Lower leg skin (tissue), 4 donors: ENCODE data around the gene ZFP64. TPM values are rescaled to one million over a fixed set of nuclear protein-coding genes. Genes with fewer than 3 reads are reported as not detected.

Experiments
- DNase-seq, 2 donors: peaks; one replicate each; pipeline ENCODE4 v3.0.0-alpha.2; 2019; ENCODE audit warnings: low spot score in 2 of 2
- H3K4me3 ChIP-seq: fragments of 200-600 bp; sonication (generic); 2 replicates; pipeline ENCODE4 v1.5.1; 2017; ENCODE audit warnings: mild to moderate bottlenecking, low read depth; ENCODE audit not compliant: poor library complexity, severe bottlenecking
- POLR2A ChIP-seq, 2 donors: fragments of 450-650 bp; IDR thresholded peaks; one replicate each; pipeline ENCODE4 v1.6.1; 2016 to 2017; ENCODE audit warnings: antibody characterized with exemption in 2 of 2, mild to moderate bottlenecking in 1 of 2, moderate library complexity in 1 of 2
- WGBS, 2 donors: methylation state at CpG; one replicate each; pipeline ENCODE4 v1.1.5; 2018; 5-methylcytosine and 5-hydroxymethylcytosine counted together
- intact Hi-C: fragments of 100-400 bp; cut with DNase I; formaldehyde crosslinking; loops from one replicate; pipeline ENCODE4 v1.15.0; 2023; ENCODE audit warnings: low total_unique reads
- total RNA-seq, 4 donors: library from RNA; depleted of rRNA; stranded (reverse); fragments of >200 nt; gene quantifications; one replicate each; pipeline ENCODE4 v1.1.0, GENCODE V29; 2016
- TF ChIP-seq, protein P1 (sequence below), 3 donors: fragments of 450-650 bp; IDR thresholded peaks; one replicate each; pipeline ENCODE4 v1.5.1; 2016; ENCODE audit warnings: antibody characterized with exemption in 3 of 3, mild to moderate bottlenecking in 3 of 3, moderate library complexity in 2 of 3

ZFP64 gene
- total RNA-seq: 10 to 100 TPM; 23.7 to 65.5 (median 27.1) TPM

DNA sequence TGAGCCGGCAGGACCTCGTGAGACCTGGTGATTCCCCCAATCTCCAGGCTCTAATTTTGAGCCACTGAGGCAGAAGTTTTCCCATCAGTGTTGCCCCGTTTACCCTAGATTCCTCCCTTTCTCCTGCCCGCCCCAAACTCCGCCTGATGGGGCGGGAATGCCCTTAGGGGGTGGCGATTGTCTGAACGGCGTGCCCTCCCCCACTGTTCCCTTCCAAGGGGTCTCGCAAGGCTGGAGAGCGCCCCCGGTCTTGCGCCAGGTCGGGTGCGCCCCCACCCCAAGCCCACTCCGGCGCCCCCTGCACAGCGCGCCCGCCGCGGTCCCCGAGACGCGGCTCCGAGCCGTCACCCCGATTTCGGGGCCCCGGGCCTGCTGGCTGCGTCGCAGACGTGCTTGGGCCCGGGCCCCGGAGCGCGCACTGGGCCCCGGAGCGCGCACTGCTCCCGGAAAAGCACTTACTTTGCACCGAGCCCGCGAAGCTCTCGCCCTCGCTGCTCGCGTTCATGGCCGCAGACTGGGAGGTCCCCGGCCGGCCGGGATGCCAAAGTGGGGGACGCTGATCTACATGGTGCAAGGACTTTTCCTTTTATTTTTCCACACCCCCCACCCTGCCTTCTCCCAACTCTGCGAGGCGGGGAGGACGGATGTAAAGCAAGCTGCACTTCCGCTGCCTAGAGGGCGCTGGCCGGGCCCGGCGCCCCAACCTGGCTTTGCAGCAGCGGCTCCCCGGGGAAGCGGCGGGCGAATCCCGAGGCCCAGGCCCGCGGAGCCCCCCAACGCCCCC, at the start of gene ZFP64:
Gene ZFP64, minus strand, starts transcription at position 648 of the 784 bp plus-strand sequence. Its CDS starts 143 bp downstream, at position 505.
- peak; percentile 47 to 93 for DNase-seq
- peak within 1 kb of the TSS; percentile 80 for H3K4me3 ChIP-seq
- WGBS, 2 donors: 0 to 1% methylated on average over 38 to 45 of the region's 70 CpGs
- intact Hi-C loops: no loop called here
- TF ChIP-seq, protein P1, sequence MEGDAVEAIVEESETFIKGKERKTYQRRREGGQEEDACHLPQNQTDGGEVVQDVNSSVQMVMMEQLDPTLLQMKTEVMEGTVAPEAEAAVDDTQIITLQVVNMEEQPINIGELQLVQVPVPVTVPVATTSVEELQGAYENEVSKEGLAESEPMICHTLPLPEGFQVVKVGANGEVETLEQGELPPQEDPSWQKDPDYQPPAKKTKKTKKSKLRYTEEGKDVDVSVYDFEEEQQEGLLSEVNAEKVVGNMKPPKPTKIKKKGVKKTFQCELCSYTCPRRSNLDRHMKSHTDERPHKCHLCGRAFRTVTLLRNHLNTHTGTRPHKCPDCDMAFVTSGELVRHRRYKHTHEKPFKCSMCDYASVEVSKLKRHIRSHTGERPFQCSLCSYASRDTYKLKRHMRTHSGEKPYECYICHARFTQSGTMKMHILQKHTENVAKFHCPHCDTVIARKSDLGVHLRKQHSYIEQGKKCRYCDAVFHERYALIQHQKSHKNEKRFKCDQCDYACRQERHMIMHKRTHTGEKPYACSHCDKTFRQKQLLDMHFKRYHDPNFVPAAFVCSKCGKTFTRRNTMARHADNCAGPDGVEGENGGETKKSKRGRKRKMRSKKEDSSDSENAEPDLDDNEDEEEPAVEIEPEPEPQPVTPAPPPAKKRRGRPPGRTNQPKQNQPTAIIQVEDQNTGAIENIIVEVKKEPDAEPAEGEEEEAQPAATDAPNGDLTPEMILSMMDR (IDR thresholded peaks at IDR 0.05): peak in 1 of 3 donors; percentile 35
- TF ChIP-seq POLR2A (IDR thresholded peaks at IDR 0.05): no peak

- 85 to 88% methylated on average over 1 of the region's 1 CpG for WGBS, 2 donors
- intact Hi-C loops: no loop called here
- TF ChIP-seq, protein P1 (IDR thresholded peaks at IDR 0.05): no peak
- TF ChIP-seq POLR2A (IDR thresholded peaks at IDR 0.05): no peak
- H3K4me3 ChIP-seq: no peak overlapping the region
- no peak for DNase-seq
These were observed 49.2 kb upstream of the ZFP64 start for GRCh38 chr20:52240802-52241201.

DNA sequence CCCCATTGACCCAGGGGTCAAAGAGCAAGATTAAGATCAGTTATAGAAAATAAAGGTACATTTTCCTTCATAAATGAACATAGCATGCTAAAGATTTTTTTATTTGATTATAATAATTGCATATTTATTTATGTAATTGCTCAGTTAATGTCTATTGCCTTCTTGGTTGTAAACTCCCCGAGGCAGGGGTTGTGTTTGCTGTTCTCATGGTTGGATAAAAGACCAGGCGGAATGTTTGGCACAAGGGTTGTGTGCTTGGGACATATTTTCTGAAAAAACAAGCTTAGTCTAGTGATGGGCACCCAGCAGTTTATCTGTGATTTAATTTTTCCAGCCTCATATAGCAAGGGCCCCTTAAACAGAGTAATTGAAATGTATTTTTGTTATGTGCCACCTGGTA, 47.5 kb upstream of the ZFP64 start:
- TF ChIP-seq, protein P1 (IDR thresholded peaks at IDR 0.05): no peak
- TF ChIP-seq POLR2A (IDR thresholded peaks at IDR 0.05): no peak
- H3K4me3 ChIP-seq: no peak overlapping the region
- 55 to 64% methylated on average over 2 of the region's 2 CpGs for WGBS, 2 donors
- intact Hi-C loops: no loop called here
- peak in 1 of 2 donors; percentile 20 for DNase-seq

DNA sequence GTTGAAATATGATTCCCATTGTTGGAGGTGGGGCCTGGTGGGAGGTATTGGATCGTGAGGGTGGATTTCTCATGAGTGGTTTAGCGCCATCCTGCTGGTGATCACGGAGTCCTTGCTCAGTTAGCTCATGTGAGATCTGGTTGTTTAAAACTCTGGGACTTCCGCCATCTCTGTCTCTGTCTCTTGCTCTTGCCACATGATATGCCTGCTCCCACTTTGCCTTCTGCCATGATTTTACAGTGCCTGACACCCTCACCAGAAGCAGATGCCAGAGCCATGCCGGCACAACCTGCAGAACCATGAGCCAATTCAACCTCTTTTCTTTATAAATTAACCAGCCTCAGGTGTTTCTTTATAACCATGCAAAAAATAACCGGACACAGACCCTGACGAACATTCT, 44.7 kb upstream of the ZFP64 start:
- DNase-seq: peak in 1 of 2 donors; percentile 26
- TF ChIP-seq, protein P1 (IDR thresholded peaks at IDR 0.05): no peak
- no peak for TF ChIP-seq POLR2A (IDR thresholded peaks at IDR 0.05)
- 93 to 94% methylated on average over 7 of the region's 7 CpGs for WGBS, 2 donors
- intact Hi-C loops: no loop called here
- no peak overlapping the region for H3K4me3 ChIP-seq

- TF ChIP-seq, protein P1 (IDR thresholded peaks at IDR 0.05): no peak
- no peak for TF ChIP-seq POLR2A (IDR thresholded peaks at IDR 0.05)
- 97 to 100% methylated on average over 4 of the region's 4 CpGs for WGBS, 2 donors
These were observed 43.5 kb upstream of the ZFP64 start for GRCh38 chr20:52235129-52235528.

More at GRCh38 chr20:52235129-52235528, 43.5 kb upstream of the ZFP64 start:
- intact Hi-C loops: no loop called here
- no peak overlapping the region for H3K4me3 ChIP-seq
- no peak for DNase-seq
